B cell (primary cell): ENCODE results near the gene PIGC. TPM values are rescaled to one million over a fixed set of nuclear protein-coding genes. Genes with fewer than 3 reads are reported as not detected.

Experiments
- ATAC-seq: fragments of 200-7000 bp; cut with Tn5 transposase; one replicate; pipeline ENCODE4 v1.10.0; 2021; ENCODE audit warnings: low read depth, mild to moderate bottlenecking, moderate number of reproducible peaks, moderate library complexity
- CTCF ChIA-PET: fragments of 350-600 bp; sonication (Branson Sonifier 250); formaldehyde crosslinking; loops from one replicate; lab custom pipeline; 2021; ENCODE audit warnings: antibody characterized with exemption, inconsistent platforms; lab: Charles Lee
- POLR2A ChIA-PET: fragments of 350-600 bp; sonication (Branson Sonifier 250); formaldehyde crosslinking; loops from one replicate; lab custom pipeline; 2021; ENCODE audit warnings: antibody characterized with exemption; lab: Charles Lee
- DNase-seq: peaks from one replicate; pipeline ENCODE4 v3.0.0; 2013
- H2AFZ ChIP-seq: 2 replicates; pipeline ENCODE4 v1.6.1; 2012; ENCODE audit warnings: mild to moderate bottlenecking, low read depth, low read length; ENCODE audit not compliant: insufficient read depth, poor library complexity, severe bottlenecking
- H3K27ac ChIP-seq, 2 donors: 1 replicate in 1 of 2; 2 replicates in 1 of 2; pipeline ENCODE4 v1.5.1; 2012 to 2013; ENCODE audit warnings: low read length in 2 of 2, mild to moderate bottlenecking in 2 of 2, moderate library complexity in 1 of 2
- H3K27me3 ChIP-seq, 4 experiments: fragments of 200-600 bp in 1 of 4; sonication (generic) in 1 of 4; replicated peaks in 1 of 4; 1 replicate in 2 of 4; 2 replicates in 2 of 4; pipeline versions ENCODE4 v1.6.1 to v1.7.0; 2013 to 2016; ENCODE audit warnings: low read length in 3 of 4, mild to moderate bottlenecking in 2 of 4, mixed read lengths in 1 of 4, moderate library complexity in 1 of 4; ENCODE audit not compliant: insufficient read depth in 4 of 4, control insufficient read depth in 3 of 4; ENCODE audit errors: control extremely low read depth in 1 of 4
- H3K36me3 ChIP-seq, 2 experiments: replicated peaks in 1 of 2; 1 replicate in 1 of 2; 2 replicates in 1 of 2; pipeline versions ENCODE4 v1.6.1 to v1.7.1; 2013; ENCODE audit warnings: low read length in 1 of 2; ENCODE audit not compliant: insufficient read depth in 2 of 2, control insufficient read depth in 1 of 2; ENCODE audit errors: control extremely low read depth in 1 of 2, extremely low read depth in 1 of 2
- H3K4me1 ChIP-seq, 2 donors: fragments of 200-600 bp in 1 of 2; sonication (generic) in 1 of 2; 1 replicate in 1 of 2; 2 replicates in 1 of 2; pipeline versions ENCODE4 v1.5.1 to v1.6.1; 2013 to 2017; ENCODE audit warnings: low read length in 2 of 2; ENCODE audit not compliant: control insufficient read depth in 2 of 2, insufficient read depth in 2 of 2
- H3K4me2 ChIP-seq: replicated peaks from 2 replicates; pipeline ENCODE3; 2012; ENCODE audit warnings: mild to moderate bottlenecking, low read depth, low read length; ENCODE audit not compliant: poor library complexity, severe bottlenecking
- H3K4me3 ChIP-seq, 5 experiments: fragments of 200-600 bp in 1 of 5; sonication (generic) in 1 of 5; 1 replicate in 3 of 5; 2 replicates in 2 of 5; pipeline versions ENCODE4 v1.5.1 to v1.7.0; 2011 to 2016; ENCODE audit warnings: low read length in 4 of 5, mild to moderate bottlenecking in 4 of 5, low read depth in 2 of 5, control low read depth in 1 of 5, moderate library complexity in 1 of 5; ENCODE audit not compliant: insufficient read depth in 1 of 5; ENCODE audit errors: control extremely low read depth in 1 of 5, extremely low read depth in 1 of 5
- H3K79me2 ChIP-seq: fragments of 200-600 bp; sonication (generic); one replicate; pipeline ENCODE4 v1.6.0; 2016; ENCODE audit warnings: low read length; ENCODE audit not compliant: control insufficient read depth, insufficient read depth
- H3K9ac ChIP-seq: fragments of 200-600 bp; sonication (generic); 2 replicates; pipeline ENCODE4 v1.6.1; 2017; ENCODE audit warnings: mild to moderate bottlenecking, low read length, moderate library complexity
- H3K9me3 ChIP-seq, 3 donors: one replicate each; pipeline versions ENCODE4 v1.6.1 to v1.7.1; 2013; ENCODE audit warnings: low read length in 2 of 3; ENCODE audit not compliant: control insufficient read depth in 2 of 3, insufficient read depth in 1 of 3; ENCODE audit errors: control extremely low read depth in 1 of 3
- H4K20me1 ChIP-seq: 2 replicates; pipeline ENCODE4 v1.6.0; 2012; ENCODE audit warnings: mild to moderate bottlenecking, low read length; ENCODE audit not compliant: insufficient read depth, control insufficient read depth, poor library complexity, severe bottlenecking
- H3K27ac Mint-ChIP-seq: one replicate; pipeline ENCODE4 v1.8.0; 2021; ENCODE audit warnings: mixed read lengths
- H3K27me3 Mint-ChIP-seq: one replicate; pipeline ENCODE4 v1.8.0; 2021; ENCODE audit warnings: mixed read lengths
- H3K4me1 Mint-ChIP-seq: one replicate; pipeline ENCODE4 v1.8.0; 2021; ENCODE audit warnings: mixed read lengths
- H3K4me3 Mint-ChIP-seq: one replicate; pipeline ENCODE4 v1.8.0; 2021; ENCODE audit warnings: mixed read lengths
- H3K9me3 Mint-ChIP-seq: one replicate; pipeline ENCODE4 v1.8.0; 2022; ENCODE audit warnings: mixed read lengths; ENCODE audit not compliant: insufficient read depth
- EZH2 ChIP-seq: IDR thresholded peaks from 2 replicates; pipeline ENCODE4 v1.6.1; 2012; ENCODE audit warnings: borderline replicate concordance, low read depth, mild to moderate bottlenecking, moderate library complexity, low read length; ENCODE audit not compliant: insufficient read depth, poor library complexity, severe bottlenecking
- WGBS: methylation state at CpG from one replicate; pipeline ENCODE4 v1.1.5; 2013; ENCODE audit warnings: missing lambda C conversion rate; ENCODE audit not compliant: insufficient coverage; 5-methylcytosine and 5-hydroxymethylcytosine counted together
- intact Hi-C: fragments of 100-400 bp; cut with micrococcal nuclease; formaldehyde crosslinking; loops from one replicate; pipeline ENCODE4 v1.10.0; 2022
- polyA plus RNA-seq: library from polyadenylated mRNA; depleted of rRNA; stranded (reverse); fragments of >200 nt; gene quantifications from 2 replicates; pipeline ENCODE4 v1.2.3, GENCODE V29; 2012
- total RNA-seq, 2 donors: library from RNA; stranded (reverse); fragments of 120-200 nt in 1 of 2; gene quantifications; 1 replicate in 1 of 2; 2 replicates in 1 of 2; pipeline versions ENCODE4 v1.2.3 to v1.2.4, GENCODE V29; 2013 to 2022
- TF ChIP-seq, protein P1 (sequence below): fragments of 200-600 bp; IDR thresholded peaks from one replicate; pipeline ENCODE4 v1.8.0; 2022; ENCODE audit warnings: antibody characterized with exemption, mild to moderate bottlenecking

The PIGC gene
- total and polyA plus RNA-seq, 2 donors (not counting 1 experiment from before 2014, with no cell fraction given): 16.2 to 28.8 TPM

DNA sequence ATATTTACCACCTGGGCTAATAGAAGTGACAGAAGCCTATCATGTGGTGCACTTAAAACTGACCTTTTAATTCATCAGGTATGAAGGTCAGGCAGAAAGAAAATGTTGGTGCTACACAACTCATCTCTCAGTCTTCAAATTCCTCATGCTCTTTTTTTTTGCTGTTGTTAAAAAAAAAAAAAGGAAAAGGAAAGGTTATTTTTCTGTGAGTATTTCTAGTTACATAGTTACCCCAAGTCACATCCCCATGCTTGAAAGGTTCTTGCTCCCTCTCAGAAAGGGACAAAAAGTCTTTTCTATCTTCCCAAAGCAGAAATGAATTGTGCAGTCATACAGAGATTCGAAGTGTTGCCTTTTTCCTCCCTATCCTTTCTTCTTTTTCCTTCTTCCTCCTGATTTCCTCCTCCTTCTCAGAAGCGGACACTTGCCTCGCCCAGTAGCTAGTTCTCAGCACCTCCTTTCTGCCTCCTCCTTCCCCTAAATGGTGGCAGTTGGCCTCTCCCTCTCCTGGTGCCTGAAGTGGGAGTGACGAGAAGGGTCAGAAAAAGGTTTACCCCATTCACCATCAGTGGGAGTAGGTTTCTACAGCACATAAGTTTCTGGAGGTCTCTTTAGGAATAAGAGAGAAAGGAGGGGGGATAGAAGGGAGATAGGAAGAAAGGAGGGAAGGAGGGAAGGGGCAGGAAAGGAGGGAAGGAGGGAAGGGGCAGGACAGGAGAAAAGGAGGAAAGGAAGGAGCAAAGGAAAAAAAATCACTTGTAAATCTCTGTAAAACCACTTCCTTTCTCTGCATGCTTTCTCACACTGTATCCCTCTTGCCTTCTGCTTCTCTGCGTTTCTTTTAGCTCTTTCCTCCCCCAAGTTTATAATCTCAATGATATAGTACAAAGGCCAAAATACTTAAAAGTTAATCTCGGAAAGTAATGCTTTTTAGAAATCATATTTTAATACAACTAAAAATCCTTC lies 43.8 kb downstream of the PIGC start:
- no peak overlapping the region for H3K4me3 Mint-ChIP-seq
- H3K36me3 ChIP-seq: no peaks in the 10 kb centered on the region
- DNase-seq (no peak), ATAC-seq (no peak)
- WGBS: 100% methylated on average over 3 of the region's 6 CpGs
- no peak overlapping the region for H3K4me3 ChIP-seq
- H3K9me3 ChIP-seq: no peaks in the 10 kb centered on the region
- intact Hi-C loops: loop anchor here (1.0 kb wide), 6 partner anchors 44 to 599 kb away; partner anchors contain the start of gene PIGC
- peaks cover 47% of the 10 kb centered on the region for H3K4me1 Mint-ChIP-seq
- peak overlapping the region in 1 of 2 donors; percentile 49 for H3K27ac ChIP-seq
- no peaks in the 10 kb centered on the region for H3K27me3 Mint-ChIP-seq
- no peaks in the 10 kb centered on the region for H4K20me1 ChIP-seq
- H3K4me2 ChIP-seq: peak overlapping the region; percentile 59
- no peaks in the 10 kb centered on the region for H3K27me3 ChIP-seq
- peak overlapping the region; percentile 53 for H2AFZ ChIP-seq
- no peak overlapping the region for H3K9ac ChIP-seq
- TF ChIP-seq, protein P1, sequence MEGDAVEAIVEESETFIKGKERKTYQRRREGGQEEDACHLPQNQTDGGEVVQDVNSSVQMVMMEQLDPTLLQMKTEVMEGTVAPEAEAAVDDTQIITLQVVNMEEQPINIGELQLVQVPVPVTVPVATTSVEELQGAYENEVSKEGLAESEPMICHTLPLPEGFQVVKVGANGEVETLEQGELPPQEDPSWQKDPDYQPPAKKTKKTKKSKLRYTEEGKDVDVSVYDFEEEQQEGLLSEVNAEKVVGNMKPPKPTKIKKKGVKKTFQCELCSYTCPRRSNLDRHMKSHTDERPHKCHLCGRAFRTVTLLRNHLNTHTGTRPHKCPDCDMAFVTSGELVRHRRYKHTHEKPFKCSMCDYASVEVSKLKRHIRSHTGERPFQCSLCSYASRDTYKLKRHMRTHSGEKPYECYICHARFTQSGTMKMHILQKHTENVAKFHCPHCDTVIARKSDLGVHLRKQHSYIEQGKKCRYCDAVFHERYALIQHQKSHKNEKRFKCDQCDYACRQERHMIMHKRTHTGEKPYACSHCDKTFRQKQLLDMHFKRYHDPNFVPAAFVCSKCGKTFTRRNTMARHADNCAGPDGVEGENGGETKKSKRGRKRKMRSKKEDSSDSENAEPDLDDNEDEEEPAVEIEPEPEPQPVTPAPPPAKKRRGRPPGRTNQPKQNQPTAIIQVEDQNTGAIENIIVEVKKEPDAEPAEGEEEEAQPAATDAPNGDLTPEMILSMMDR: peak; percentile 61
- no peak for TF ChIP-seq EZH2
- H3K9me3 Mint-ChIP-seq: no peaks in the 10 kb centered on the region
- peak overlapping the region; percentile 94 for H3K27ac Mint-ChIP-seq
- ChIA-PET CTCF (interaction anchor here (0.7 to 12.3 kb wide), 57 partner anchors 8 to 598 kb away, joined by 3 to 152 read pairs (median 4); partner anchors contain the start of gene PIGC), POLR2A (interaction anchor here (1.0 to 2.7 kb wide), 3 partner anchors 10 to 213 kb away, joined by 3 to 10 read pairs (median 3); no protein-coding TSS in a partner anchor)
- peaks cover 4% of the 10 kb centered on the region for H3K79me2 ChIP-seq
- H3K4me1 ChIP-seq: peaks cover 34 to 39% of the 10 kb centered on the region in 2 donors
